ENCODE data around the gene TSC22D4. TPM values are rescaled to one million over a fixed set of nuclear protein-coding genes. Genes with fewer than 3 reads are reported as not detected.

Gene TSC22D4
- total RNA-seq, 2 experiments from 2014 or later = 38.5 to 75.4 TPM

DNA sequence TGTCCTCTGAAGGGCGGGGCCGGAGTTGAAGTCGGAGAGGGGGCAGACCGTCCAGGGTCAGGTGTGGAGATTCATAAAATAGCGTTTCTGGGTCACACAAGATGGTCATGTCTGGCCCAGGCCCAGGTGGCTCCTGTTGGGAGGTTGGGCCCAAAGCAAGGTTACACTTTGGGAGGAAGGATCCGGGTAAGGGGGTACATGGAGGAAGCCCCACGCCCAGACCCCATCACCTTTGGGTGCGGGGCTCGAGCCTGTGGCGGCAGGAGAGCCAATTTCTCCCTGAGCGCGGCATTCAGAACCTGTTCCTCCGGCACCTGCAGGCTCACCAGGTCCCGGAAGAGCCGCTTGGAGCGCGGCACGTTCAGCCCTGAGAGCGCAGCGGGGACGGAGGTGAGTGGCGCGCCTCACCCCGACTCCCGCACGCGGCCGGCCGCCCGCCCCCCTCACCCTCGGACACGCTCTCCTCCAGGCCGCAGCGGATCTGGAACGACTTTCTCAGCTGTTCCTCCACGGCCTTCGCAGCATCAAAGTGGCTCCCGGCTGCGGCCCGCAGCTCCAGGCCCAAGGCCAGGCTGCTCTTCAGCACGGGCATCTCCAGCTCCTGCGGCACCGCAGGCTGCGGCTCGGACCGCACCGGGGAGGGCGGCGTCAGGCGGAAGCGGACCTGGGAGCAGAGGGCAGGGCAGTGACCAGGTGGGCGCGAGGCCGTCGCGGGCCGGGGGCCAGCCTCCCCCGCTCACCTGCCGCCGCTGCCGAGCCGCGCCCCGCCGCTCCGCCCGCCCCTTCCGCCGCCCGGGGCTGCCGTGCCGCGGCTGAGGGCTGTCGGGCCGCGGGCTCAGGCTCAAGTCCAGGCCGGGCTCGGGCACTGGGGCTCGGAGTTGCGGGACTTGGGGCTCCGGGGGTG is 43.4 kb downstream of the TSC22D4 start:
- H3K79me2 ChIP-seq (ENCODE audit: insufficient read depth, low read depth, low read length) = peaks cover 39% of the 10 kb centered on the region
- peak overlapping the region; percentile 85 for H3K4me2 ChIP-seq (ENCODE audit: low read length)
- CTCF ChIA-PET (ENCODE audit: unreplicated experiment) = interaction anchor here (1.0 kb wide), 1 partner anchor 12 kb away, joined by 5 read pairs; no protein-coding TSS in a partner anchor
- TSS peak; percentile 73 for BruUV-seq (replicated peaks)
- peak overlapping the region; percentile 84 for H3K27ac ChIP-seq (ENCODE audit: low read depth, low read length, poor library complexity, severe bottlenecking)
- no peaks in the 10 kb centered on the region for H3K9me3 ChIP-seq (ENCODE audit: low read length)
- no peak overlapping the region for H2AFZ ChIP-seq (ENCODE audit: low read length)
- POLR2A ChIA-PET = interaction anchor here (0.9 to 1.2 kb wide), 3 partner anchors 9 to 18 kb away, joined by 3 to 6 read pairs (median 6); no protein-coding TSS in a partner anchor
- H4K20me1 ChIP-seq (ENCODE audit: insufficient read depth, low read length) = peaks cover 7% of the 10 kb centered on the region; the same call in 1 of the 2 replicates
- intact Hi-C loops (cut with micrococcal nuclease; ENCODE audit: unreplicated experiment) = loop anchor here (2.0 kb wide), 1 partner anchor 239 kb away; no protein-coding TSS in a partner anchor
- peaks cover 65% of the 10 kb centered on the region for H3K36me3 ChIP-seq (ENCODE audit: insufficient read depth, low read length)
- peak overlapping the region; percentile 90 for H3K4me3 ChIP-seq (ENCODE audit: low read depth, low read length, poor library complexity, severe bottlenecking)
- no peak for TF ChIP-seq EZH2phosphoT487 (IDR thresholded peaks at IDR 0.05; ENCODE audit: borderline replicate concordance, low read depth, low read length)
- TF ChIP-seq, protein P1, sequence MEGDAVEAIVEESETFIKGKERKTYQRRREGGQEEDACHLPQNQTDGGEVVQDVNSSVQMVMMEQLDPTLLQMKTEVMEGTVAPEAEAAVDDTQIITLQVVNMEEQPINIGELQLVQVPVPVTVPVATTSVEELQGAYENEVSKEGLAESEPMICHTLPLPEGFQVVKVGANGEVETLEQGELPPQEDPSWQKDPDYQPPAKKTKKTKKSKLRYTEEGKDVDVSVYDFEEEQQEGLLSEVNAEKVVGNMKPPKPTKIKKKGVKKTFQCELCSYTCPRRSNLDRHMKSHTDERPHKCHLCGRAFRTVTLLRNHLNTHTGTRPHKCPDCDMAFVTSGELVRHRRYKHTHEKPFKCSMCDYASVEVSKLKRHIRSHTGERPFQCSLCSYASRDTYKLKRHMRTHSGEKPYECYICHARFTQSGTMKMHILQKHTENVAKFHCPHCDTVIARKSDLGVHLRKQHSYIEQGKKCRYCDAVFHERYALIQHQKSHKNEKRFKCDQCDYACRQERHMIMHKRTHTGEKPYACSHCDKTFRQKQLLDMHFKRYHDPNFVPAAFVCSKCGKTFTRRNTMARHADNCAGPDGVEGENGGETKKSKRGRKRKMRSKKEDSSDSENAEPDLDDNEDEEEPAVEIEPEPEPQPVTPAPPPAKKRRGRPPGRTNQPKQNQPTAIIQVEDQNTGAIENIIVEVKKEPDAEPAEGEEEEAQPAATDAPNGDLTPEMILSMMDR (conservative IDR thresholded peaks at IDR 0.05; ENCODE audit: low read length) = no peak
- H3K9me2 ChIP-seq (ENCODE audit: insufficient read depth, low read length) = no peaks in the 10 kb centered on the region
- peak; percentile 78 for DNase-seq (ENCODE audit: low spot score)
- H3K4me1 ChIP-seq (ENCODE audit: insufficient read depth, low read length, poor library complexity, severe bottlenecking) = peaks cover 51% of the 10 kb centered on the region

DNA sequence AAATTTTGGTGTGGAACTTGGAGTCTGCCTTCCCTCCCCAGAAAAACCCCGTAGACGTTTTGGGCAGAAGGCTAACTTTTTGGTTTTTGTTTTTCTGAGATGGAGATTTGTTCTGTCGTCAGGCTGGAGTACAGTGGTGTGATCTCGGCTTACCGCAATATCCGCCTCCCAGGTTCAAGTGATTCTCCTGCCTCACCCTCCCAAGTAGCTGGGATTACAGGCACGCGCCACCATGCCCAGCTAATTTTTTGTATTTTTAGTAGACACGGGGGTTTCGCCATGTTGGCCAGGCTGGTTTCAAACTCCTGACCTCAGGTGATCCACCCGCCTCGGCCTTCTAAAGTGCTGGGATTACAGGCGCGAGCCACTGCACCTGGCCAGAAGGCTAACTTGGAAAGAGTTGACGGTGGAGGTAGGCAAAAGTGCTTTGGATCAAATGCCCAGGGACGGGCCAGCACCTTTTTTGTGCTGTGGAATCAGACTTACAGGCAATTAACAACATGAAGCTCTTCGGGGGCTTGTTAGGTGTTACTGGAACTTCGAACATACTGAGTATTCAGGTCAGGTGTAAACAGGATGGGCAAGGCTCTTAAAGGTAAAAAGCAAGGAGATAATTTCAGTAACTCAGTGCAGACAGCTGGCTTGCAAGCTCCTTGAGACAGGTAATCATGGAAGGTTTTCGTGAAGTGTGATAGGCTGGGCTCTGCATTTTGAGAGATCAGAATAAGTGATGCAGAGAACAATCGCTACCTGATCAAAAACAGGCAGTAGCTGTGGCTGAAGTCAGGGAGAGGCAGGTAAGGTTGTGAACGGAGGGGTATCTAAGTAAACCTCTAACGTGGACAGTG is 44.5 kb downstream of the TSC22D4 start:
- Histone ChIP-seq H3K9me2 (ENCODE audit: insufficient read depth, low read length) (no peaks in the 10 kb centered on the region), H3K79me2 (ENCODE audit: insufficient read depth, low read depth, low read length) (peaks cover 48% of the 10 kb centered on the region), H3K9me3 (ENCODE audit: low read length) (no peaks in the 10 kb centered on the region), H3K4me3 (ENCODE audit: low read depth, low read length, poor library complexity, severe bottlenecking) (peak overlapping the region; percentile 90), H3K4me1 (ENCODE audit: insufficient read depth, low read length, poor library complexity, severe bottlenecking) (peaks cover 54% of the 10 kb centered on the region), H4K20me1 (ENCODE audit: insufficient read depth, low read length) (peaks cover 9% of the 10 kb centered on the region; the same call in 1 of the 2 replicates), H3K36me3 (ENCODE audit: insufficient read depth, low read length) (peaks cover 68% of the 10 kb centered on the region), H2AFZ (ENCODE audit: low read length) (no peak overlapping the region), H3K27ac (ENCODE audit: low read depth, low read length, poor library complexity, severe bottlenecking) (peak overlapping the region; percentile 84), H3K4me2 (ENCODE audit: low read length) (peak overlapping the region; percentile 85)
- POLR2A ChIA-PET = interaction anchor here (0.6 to 1.1 kb wide), 2 partner anchors 19 to 41 kb away, joined by 3 to 4 read pairs; no protein-coding TSS in a partner anchor
- intact Hi-C loops (cut with micrococcal nuclease; ENCODE audit: unreplicated experiment) = no loop called here
- BruUV-seq (replicated peaks) = no TSS peak
- CTCF ChIA-PET (ENCODE audit: unreplicated experiment) = interaction anchor here (1.0 kb wide), 1 partner anchor 13 kb away, joined by 5 read pairs; no protein-coding TSS in a partner anchor
- TF ChIP-seq, protein P1 (conservative IDR thresholded peaks at IDR 0.05; ENCODE audit: low read length) = no peak
- TF ChIP-seq EZH2phosphoT487 (IDR thresholded peaks at IDR 0.05; ENCODE audit: borderline replicate concordance, low read depth, low read length) = no peak
- DNase-seq (ENCODE audit: low spot score) = no peak

Data from OCI-LY7 (cell line).